Natural killer cell (primary cell): ENCODE results near the gene SMARCB1. TPM values are rescaled to one million over a fixed set of nuclear protein-coding genes. Genes with fewer than 3 reads are reported as not detected.

Experiments used
- ATAC-seq, 3 donors: fragments of 150-1000 bp in 2 of 3; fragments of 200-7000 bp in 1 of 3; cut with Tn5 transposase; 1 replicate in 1 of 3; 2 replicates in 2 of 3; pipeline ENCODE4 v1.10.0; 2021; ENCODE audit warnings: mild to moderate bottlenecking in 2 of 3, moderate library complexity in 2 of 3
- DNase-seq, 2 donors: peaks; one replicate each; pipeline versions ENCODE4 v3.0.0 to v3.0.0-alpha.2; 2013 to 2021; ENCODE audit warnings: mixed read lengths in 1 of 2
- H3K27ac ChIP-seq: one replicate; pipeline ENCODE4 v1.5.1; 2013; ENCODE audit warnings: mild to moderate bottlenecking, low read length
- H3K27me3 ChIP-seq: one replicate; pipeline ENCODE4 v1.6.1; 2013; ENCODE audit warnings: low read length; ENCODE audit not compliant: control insufficient read depth, insufficient read depth
- H3K36me3 ChIP-seq: one replicate; pipeline ENCODE4 v1.6.1; 2013; ENCODE audit warnings: low read length; ENCODE audit not compliant: control insufficient read depth, insufficient read depth
- H3K4me1 ChIP-seq: one replicate; pipeline ENCODE4 v1.6.1; 2013; ENCODE audit warnings: low read length; ENCODE audit not compliant: control insufficient read depth, insufficient read depth
- H3K4me3 ChIP-seq: one replicate; pipeline ENCODE4 v1.5.1; 2013; ENCODE audit warnings: low read length
- H3K9me3 ChIP-seq: one replicate; pipeline ENCODE4 v1.6.1; 2013; ENCODE audit warnings: low read length; ENCODE audit not compliant: control insufficient read depth, insufficient read depth
- H3K27ac Mint-ChIP-seq, 2 donors: one replicate each; pipeline ENCODE4 v1.8.0; 2022; ENCODE audit warnings: mild to moderate bottlenecking in 2 of 2, mixed read lengths in 2 of 2, moderate library complexity in 1 of 2
- H3K27me3 Mint-ChIP-seq, 2 donors: one replicate each; pipeline ENCODE4 v1.8.0; 2022; ENCODE audit warnings: low read depth in 2 of 2, mixed read lengths in 2 of 2
- H3K36me3 Mint-ChIP-seq: one replicate; pipeline ENCODE4 v1.8.0; 2022; ENCODE audit warnings: mixed read lengths
- H3K4me1 Mint-ChIP-seq, 2 donors: one replicate each; pipeline ENCODE4 v1.8.0; 2022; ENCODE audit warnings: mixed read lengths in 2 of 2
- H3K4me3 Mint-ChIP-seq: one replicate; pipeline ENCODE4 v1.8.0; 2022; ENCODE audit warnings: mild to moderate bottlenecking, moderate library complexity, mixed read lengths
- H3K9me3 Mint-ChIP-seq, 2 donors: one replicate each; pipeline ENCODE4 v1.8.0; 2022; ENCODE audit warnings: mixed read lengths in 2 of 2
- CTCF ChIP-seq: fragments of 200-600 bp; IDR thresholded peaks from one replicate; pipeline ENCODE4 v1.8.0; 2022; ENCODE audit warnings: antibody characterized with exemption
- WGBS: methylation state at CpG from one replicate; pipeline ENCODE4 v1.1.7; 2013; ENCODE audit warnings: missing lambda C conversion rate; ENCODE audit not compliant: insufficient coverage; 5-methylcytosine and 5-hydroxymethylcytosine counted together
- intact Hi-C: fragments of 100-400 bp; cut with micrococcal nuclease; formaldehyde crosslinking; loops from one replicate; pipeline ENCODE4 v1.14.2; 2022
- total RNA-seq, 4 donors: library from RNA; stranded (reverse); fragments of 120-200 nt in 1 of 4; gene quantifications; one replicate each; pipeline versions ENCODE4 v1.2.3 to v1.2.4, GENCODE V29; 2013 to 2022

The SMARCB1 gene
- total RNA-seq, 3 donors from 2014 or later (not counting 1 experiment from before 2014, with no cell fraction given), result 56.3 to 76.9 (median 69.8) TPM

DNA sequence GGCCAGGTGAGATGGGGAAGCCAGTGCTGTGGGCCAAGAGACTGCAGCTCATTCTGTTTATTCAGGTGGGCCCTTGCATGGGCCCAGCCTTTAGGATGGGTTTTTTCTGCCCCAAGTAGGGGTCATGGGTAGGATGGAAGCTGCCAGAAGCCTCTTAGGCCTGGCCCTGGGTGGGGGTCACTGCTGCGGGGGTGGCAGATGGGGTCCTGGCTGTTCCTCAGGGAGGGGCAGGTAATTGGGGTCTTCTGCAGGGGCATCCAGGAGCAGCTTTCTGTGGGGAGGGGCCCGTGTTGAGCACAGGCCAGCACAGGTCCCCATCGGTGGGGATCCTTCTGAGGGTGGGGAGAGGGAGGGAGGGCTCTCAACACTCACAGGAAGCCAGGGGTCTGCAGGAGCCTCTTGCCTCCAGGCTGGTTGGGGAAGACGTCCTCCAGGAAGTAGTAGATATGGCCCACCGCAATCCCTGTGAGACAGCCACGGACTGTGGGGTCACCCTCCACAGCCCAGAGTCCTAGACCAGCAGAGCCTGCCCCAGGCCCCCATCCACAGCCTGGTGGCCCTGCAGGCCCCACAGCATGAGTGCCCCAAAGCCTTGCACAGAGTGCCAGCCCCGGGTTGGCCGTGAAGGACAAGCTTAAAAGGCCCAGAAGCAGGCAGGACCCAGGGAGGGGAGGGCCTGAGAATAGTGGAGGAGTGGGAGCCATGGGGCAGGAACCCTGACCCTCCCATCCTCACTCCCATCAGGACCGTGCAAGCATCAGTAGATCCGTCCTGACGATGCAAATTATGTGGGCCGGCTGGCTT, 50.1 kb downstream of the SMARCB1 start:
- H3K9me3 ChIP-seq, result no peaks in the 10 kb centered on the region
- Mint-ChIP-seq H3K4me1 (peaks cover 22 to 24% of the 10 kb centered on the region in 2 donors), H3K36me3 (no peaks in the 10 kb centered on the region), H3K4me3 (peak overlapping the region; percentile 93), H3K9me3 (no peaks in the 10 kb centered on the region), H3K27ac (peak overlapping the region in 1 of 2 donors; percentile 91), H3K27me3 (no peaks in the 10 kb centered on the region)
- 70% methylated on average over 12 of the region's 12 CpGs for WGBS
- H3K36me3 ChIP-seq, result peaks cover 28% of the 10 kb centered on the region
- H3K27me3 ChIP-seq, result no peaks in the 10 kb centered on the region
- no peak overlapping the region for H3K4me3 ChIP-seq
- ATAC-seq (no peak), DNase-seq (no peak)
- intact Hi-C loops, result no loop called here
- H3K27ac ChIP-seq, result no peak overlapping the region
- TF ChIP-seq CTCF, result no peak
- H3K4me1 ChIP-seq, result peaks cover 27% of the 10 kb centered on the region

GRCh38 chr22:23837496-23837859, 50.7 kb downstream of the SMARCB1 start:
- H3K27me3 Mint-ChIP-seq, result no peaks in the 10 kb centered on the region
- DNase-seq, result no peak
- no peaks in the 10 kb centered on the region for H3K36me3 Mint-ChIP-seq
- peaks cover 22 to 24% of the 10 kb centered on the region in 2 donors for H3K4me1 Mint-ChIP-seq
- Histone ChIP-seq H3K27me3 (no peaks in the 10 kb centered on the region), H3K27ac (no peak overlapping the region), H3K4me3 (no peak overlapping the region), H3K9me3 (no peaks in the 10 kb centered on the region), H3K36me3 (peaks cover 22% of the 10 kb centered on the region), H3K4me1 (peaks cover 27% of the 10 kb centered on the region)
- no peak for ATAC-seq
- peak overlapping the region; percentile 85 to 91 for H3K27ac Mint-ChIP-seq
- intact Hi-C loops, result no loop called here
- H3K4me3 Mint-ChIP-seq, result peak overlapping the region; percentile 93
- no peaks in the 10 kb centered on the region for H3K9me3 Mint-ChIP-seq
- 96% methylated on average over 12 of the region's 12 CpGs for WGBS
- no peak for TF ChIP-seq CTCF

DNA sequence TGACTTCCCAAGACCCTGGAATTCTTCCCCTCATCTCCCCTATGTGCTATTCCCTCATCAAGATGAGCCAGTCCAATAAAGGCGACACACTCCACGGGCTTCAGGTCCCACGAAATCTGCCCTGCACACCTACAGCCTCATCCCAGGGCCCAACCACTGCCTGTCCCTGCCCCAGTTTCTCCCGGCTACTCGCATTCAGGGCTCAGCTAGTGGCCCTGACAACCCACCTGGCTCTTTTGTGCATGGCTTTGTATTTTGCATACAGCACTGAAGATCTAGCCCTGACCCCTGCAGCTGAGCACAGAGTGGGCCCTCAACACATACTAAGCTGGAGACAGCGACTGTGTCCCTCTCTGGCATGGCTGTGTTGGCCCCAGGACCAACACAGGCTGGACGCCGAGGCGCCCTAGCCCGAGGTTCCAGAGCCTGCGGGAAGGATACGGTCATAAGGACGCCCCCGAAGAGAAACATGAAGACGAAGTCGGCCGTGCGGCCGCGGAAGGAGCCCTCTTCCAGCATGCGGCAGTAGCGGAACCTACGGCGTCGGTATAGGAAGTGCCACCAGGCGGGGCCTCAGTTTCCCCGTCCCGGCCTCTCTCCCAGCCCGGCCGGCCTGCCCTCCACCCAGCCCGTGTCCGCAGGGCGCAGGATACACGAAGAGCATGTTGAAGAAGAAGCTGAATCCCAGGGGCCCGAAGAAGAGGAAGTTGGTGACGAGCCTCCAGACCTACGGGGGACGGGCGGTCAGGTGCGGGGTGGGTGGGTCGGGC, 51.3 kb downstream of the SMARCB1 start:
- 17% methylated on average over 41 of the region's 41 CpGs for WGBS
- intact Hi-C loops, result no loop called here
- ATAC-seq, result no peak
- Mint-ChIP-seq H3K27ac (peak overlapping the region; percentile 85 to 91), H3K9me3 (no peaks in the 10 kb centered on the region), H3K27me3 (no peaks in the 10 kb centered on the region), H3K36me3 (no peaks in the 10 kb centered on the region), H3K4me1 (peaks cover 22 to 24% of the 10 kb centered on the region in 2 donors), H3K4me3 (peak overlapping the region; percentile 93)
- peaks cover 30% of the 10 kb centered on the region for H3K4me1 ChIP-seq
- no peak for TF ChIP-seq CTCF
- H3K9me3 ChIP-seq, result no peaks in the 10 kb centered on the region
- H3K4me3 ChIP-seq, result peak overlapping the region; percentile 73
- H3K27me3 ChIP-seq, result no peaks in the 10 kb centered on the region
- DNase-seq, result no peak
- H3K27ac ChIP-seq, result peak overlapping the region; percentile 81
- H3K36me3 ChIP-seq, result peaks cover 22% of the 10 kb centered on the region
